KMS-11 (cell line): ENCODE measurements around the gene ZNF665.

ENCODE experiments used
- H2AFZ ChIP-seq: fragments of 200-600 bp; sonication (generic); 2 replicates; pipeline ENCODE4 v1.6.1; 2016; ENCODE audit warnings: antibody characterized with exemption, mixed run types, low read depth
- H3K27ac ChIP-seq: fragments of 200-600 bp; sonication (generic); 2 replicates; pipeline ENCODE4 v1.6.1; 2016; ENCODE audit warnings: mild to moderate bottlenecking, mixed run types
- H3K27me3 ChIP-seq: fragments of 200-600 bp; sonication (generic); 2 replicates; pipeline ENCODE4 v1.6.1; 2017; ENCODE audit warnings: mild to moderate bottlenecking, low read depth, mixed run types, moderate library complexity; ENCODE audit not compliant: insufficient read depth
- H3K36me3 ChIP-seq: fragments of 200-600 bp; sonication (generic); 2 replicates; pipeline ENCODE4 v1.6.1; 2017; ENCODE audit warnings: mild to moderate bottlenecking, mixed run types; ENCODE audit not compliant: insufficient read depth
- H3K4me1 ChIP-seq: fragments of 200-600 bp; sonication (generic); 2 replicates; pipeline ENCODE4 v1.6.1; 2016; ENCODE audit warnings: mild to moderate bottlenecking, low read depth, mixed run types; ENCODE audit not compliant: poor library complexity, severe bottlenecking
- H3K4me2 ChIP-seq: fragments of 200-600 bp; sonication (generic); 2 replicates; pipeline ENCODE4 v1.7.0; 2016; ENCODE audit warnings: mild to moderate bottlenecking, mixed run types
- H3K4me3 ChIP-seq: fragments of 200-600 bp; sonication (generic); IDR thresholded peaks from 2 replicates; pipeline ENCODE4 v1.6.1; 2017; ENCODE audit warnings: low read depth, low read length, mixed read lengths; ENCODE audit not compliant: insufficient read depth
- H3K79me2 ChIP-seq: fragments of 200-600 bp; sonication (generic); 2 replicates; pipeline ENCODE4 v1.6.1; 2016; ENCODE audit warnings: low read depth, mixed run types; ENCODE audit not compliant: insufficient read depth
- H3K9ac ChIP-seq: fragments of 200-600 bp; sonication (generic); 2 replicates; pipeline ENCODE4 v1.6.1; 2016; ENCODE audit warnings: mild to moderate bottlenecking, mixed run types
- H4K20me1 ChIP-seq: fragments of 200-600 bp; sonication (generic); 2 replicates; pipeline ENCODE4 v1.6.1; 2016; ENCODE audit warnings: mild to moderate bottlenecking, mixed run types; ENCODE audit not compliant: insufficient read depth
- CTCF ChIP-seq: fragments of 200-600 bp; sonication (generic); conservative IDR thresholded peaks from 2 replicates; pipeline ENCODE4 v1.6.1; 2017; ENCODE audit warnings: low read depth, mild to moderate bottlenecking, antibody characterized with exemption, low read length, moderate library complexity, mixed read lengths

ZNF665 gene

GRCh38 chr19:53160350-53160749 is 32.8 kb downstream of the ZNF665 start:
- no peak overlapping the region for H2AFZ ChIP-seq
- TF ChIP-seq CTCF, result no peak
- H3K27ac ChIP-seq, result no peak overlapping the region
- no peaks in the 10 kb centered on the region for H3K79me2 ChIP-seq
- H3K27me3 ChIP-seq, result no peaks in the 10 kb centered on the region
- no peak overlapping the region for H3K4me2 ChIP-seq
- no peaks in the 10 kb centered on the region for H4K20me1 ChIP-seq
- H3K36me3 ChIP-seq, result no peaks in the 10 kb centered on the region
- no peak overlapping the region for H3K4me3 ChIP-seq
- H3K9ac ChIP-seq, result no peak overlapping the region
- no peaks in the 10 kb centered on the region for H3K4me1 ChIP-seq

GRCh38 chr19:53158119-53158656 is 35.0 kb downstream of the ZNF665 start:
- H3K79me2 ChIP-seq, result no peaks in the 10 kb centered on the region
- H3K27ac ChIP-seq, result no peak overlapping the region
- H3K27me3 ChIP-seq, result no peaks in the 10 kb centered on the region
- no peak overlapping the region for H3K4me3 ChIP-seq
- no peaks in the 10 kb centered on the region for H3K4me1 ChIP-seq
- TF ChIP-seq CTCF, result no peak
- no peaks in the 10 kb centered on the region for H4K20me1 ChIP-seq
- no peak overlapping the region for H3K9ac ChIP-seq
- no peak overlapping the region for H3K4me2 ChIP-seq
- no peak overlapping the region for H2AFZ ChIP-seq
- H3K36me3 ChIP-seq, result no peaks in the 10 kb centered on the region

GRCh38 chr19:53157626-53158025 is 35.5 kb downstream of the ZNF665 start:
- H3K27me3 ChIP-seq, result no peaks in the 10 kb centered on the region
- H2AFZ ChIP-seq, result no peak overlapping the region
- no peak overlapping the region for H3K4me3 ChIP-seq
- H3K79me2 ChIP-seq, result no peaks in the 10 kb centered on the region
- no peak overlapping the region for H3K27ac ChIP-seq
- no peak for TF ChIP-seq CTCF
- H3K36me3 ChIP-seq, result no peaks in the 10 kb centered on the region
- H3K4me2 ChIP-seq, result no peak overlapping the region
- H3K9ac ChIP-seq, result no peak overlapping the region
- no peaks in the 10 kb centered on the region for H3K4me1 ChIP-seq
- no peaks in the 10 kb centered on the region for H4K20me1 ChIP-seq

GRCh38 chr19:53156850-53157249 is 36.3 kb downstream of the ZNF665 start:
- H3K9ac ChIP-seq, result no peak overlapping the region
- no peaks in the 10 kb centered on the region for H4K20me1 ChIP-seq
- no peaks in the 10 kb centered on the region for H3K4me1 ChIP-seq
- TF ChIP-seq CTCF, result no peak
- no peak overlapping the region for H2AFZ ChIP-seq
- no peaks in the 10 kb centered on the region for H3K27me3 ChIP-seq
- no peak overlapping the region for H3K4me2 ChIP-seq
- H3K27ac ChIP-seq, result no peak overlapping the region
- H3K79me2 ChIP-seq, result no peaks in the 10 kb centered on the region
- no peaks in the 10 kb centered on the region for H3K36me3 ChIP-seq
- no peak overlapping the region for H3K4me3 ChIP-seq
